ENCODE data around the gene AMER3. TPM values are rescaled to one million over a fixed set of nuclear protein-coding genes. Genes with fewer than 3 reads are reported as not detected.

AMER3 gene
- polyA plus RNA-seq, 1 of the 3 experiments (the other 2 are of a cell fraction), result under 0.01 TPM

GRCh38 chr2:130737592-130737991, 17.7 kb upstream of the AMER3 start:
- Histone ChIP-seq H3K36me3 (replicated peaks in 1 of 2; ENCODE audit: control insufficient read depth in 1 of 2, insufficient read depth in 2 of 2, low read length in 1 of 2) (no peaks in the 10 kb centered on the region), H3K9me2 (no peaks in the 10 kb centered on the region), H3K4me1 (ENCODE audit: control insufficient read depth in 1 of 2, insufficient read depth in 2 of 2, low read depth in 1 of 2, low read length in 1 of 2) (peaks cover 0 to 2% of the 10 kb centered on the region in 2 experiments; a peak in 1 of 4 replicates), H3K79me2 (ENCODE audit: insufficient read depth) (no peaks in the 10 kb centered on the region), H3K27me3 (ENCODE audit: insufficient read depth) (no peaks in the 10 kb centered on the region), H2AFZ (ENCODE audit: low read depth) (no peak overlapping the region), H3K4me2 (no peak overlapping the region), H3K27ac (ENCODE audit: low read depth in 2 of 2, low read length in 1 of 2) (no peak overlapping the region), H3K9ac (no peak overlapping the region), H3K4me3 (ENCODE audit: low read depth in 2 of 2, low read length in 1 of 2) (no peak overlapping the region), H3K9me3 (no peaks in the 10 kb centered on the region), H3F3A (replicated peaks; ENCODE audit: insufficient read depth) (no peaks in the 10 kb centered on the region), H4K20me1 (ENCODE audit: insufficient read depth) (no peaks in the 10 kb centered on the region)
- CTCF ChIA-PET, result interaction anchor here (0.8 to 1.2 kb wide), 2 partner anchors 32 to 183 kb away, joined by 3 to 4 read pairs; no protein-coding TSS in a partner anchor
- TF ChIP-seq RXRA (IDR thresholded peaks at IDR 0.05; ENCODE audit: borderline replicate concordance, low read depth) (no peak), CHD2 (IDR thresholded peaks at IDR 0.05; ENCODE audit: low read length, partially characterized antibody) (no peak), GATA2 (CRISPR knock-in tag; IDR thresholded peaks at IDR 0.05) (no peak), NFIC (IDR thresholded peaks at IDR 0.05; ENCODE audit: borderline replicate concordance) (no peak), CTCF (IDR thresholded peaks at IDR 0.05) (no peak), SIN3A (IDR thresholded peaks at IDR 0.05; ENCODE audit: borderline replicate concordance, low read depth, low read length) (no peak), TCF12 (IDR thresholded peaks at IDR 0.05) (no peak), REST (IDR thresholded peaks at IDR 0.05; ENCODE audit: low read depth, low read length) (no peak), FOXJ3 (CRISPR knock-in tag; IDR thresholded peaks at IDR 0.05) (no peak), IRF3 (IDR thresholded peaks at IDR 0.05; ENCODE audit: low read depth, low read length) (no peak), EP300 (IDR thresholded peaks at IDR 0.05; ENCODE audit: borderline replicate concordance in 1 of 2, low read depth in 1 of 2, low read length in 1 of 2) (no peak), SMC3 (IDR thresholded peaks at IDR 0.05; ENCODE audit: low read depth, low read length) (no peak), FOSL2 (IDR thresholded peaks at IDR 0.05; ENCODE audit: borderline replicate concordance, low read depth) (no peak), USF2 (IDR thresholded peaks at IDR 0.05; ENCODE audit: borderline replicate concordance, low read depth, low read length) (no peak), ELF1 (IDR thresholded peaks at IDR 0.05) (no peak), PBX3 (IDR thresholded peaks at IDR 0.05) (no peak), MAX (IDR thresholded peaks at IDR 0.05; ENCODE audit: low read depth) (no peak)
- POLR2A ChIA-PET, result no interaction called here
- WGBS (ENCODE audit: low lambda C conversion rate), result 51% methylated on average over 10 of the region's 14 CpGs
- no peak for DNase-seq

Measured in SK-N-SH (cell line).